HFF-Myc (cell line): ENCODE results near the gene LILRB3.
"Not testable (repeated sequence)": the region's sequence is repeated elsewhere in the genome, so short reads cannot be mapped to it uniquely, and the experiment has no call there.

Experiments
- DNase-seq: peaks from one replicate; pipeline ENCODE4 v3.0.0-alpha.2; 2011; ENCODE audit warnings: low read depth; ENCODE audit errors: extremely low read depth
- H3K4me3 ChIP-seq: replicated peaks from 2 replicates; pipeline ENCODE4 v1.5.1; 2011; ENCODE audit warnings: low read depth, mild to moderate bottlenecking, control low read depth, low read length
- CTCF ChIP-seq: IDR thresholded peaks from 2 replicates; pipeline ENCODE4 v1.5.1; 2012; ENCODE audit warnings: mild to moderate bottlenecking, low read depth, low read length, control low read depth; ENCODE audit errors: missing control alignments

Gene LILRB3

GRCh38 chr19:54222474-54223276 is at the start of gene LILRB3:
LILRB3 (minus strand) TSS chr19:54223007; CDS start chr19:54222976, 31 bp downstream.
- not testable (repeated sequence) for DNase-seq, H3K4me3 ChIP-seq

- DNase-seq, H3K4me3 ChIP-seq: not testable (repeated sequence)
Measured at GRCh38 chr19:54272181-54272580, 49.4 kb upstream of the LILRB3 start.

GRCh38 chr19:54271587-54271986 is 48.8 kb upstream of the LILRB3 start:
- DNase-seq, H3K4me3 ChIP-seq: not testable (repeated sequence)

- H3K4me3 ChIP-seq = no peak overlapping the region
- DNase-seq = no peak
- no peak for TF ChIP-seq CTCF
Measured at GRCh38 chr19:54271106-54271505, 48.3 kb upstream of the LILRB3 start.

- TF ChIP-seq CTCF = no peak
- no peak for DNase-seq
- H3K4me3 ChIP-seq = no peak overlapping the region
Measured at GRCh38 chr19:54268936-54269335, 46.1 kb upstream of the LILRB3 start.

GRCh38 chr19:54266133-54266532 is 43.3 kb upstream of the LILRB3 start:
- peak; percentile 75 for TF ChIP-seq CTCF
- DNase-seq = peak; percentile 27
- no peak overlapping the region for H3K4me3 ChIP-seq

GRCh38 chr19:54262470-54262869 is 39.7 kb upstream of the LILRB3 start:
- no peak overlapping the region for H3K4me3 ChIP-seq
- no peak for DNase-seq
- TF ChIP-seq CTCF = no peak

- H3K4me3 ChIP-seq = no peak overlapping the region
- no peak for DNase-seq
- TF ChIP-seq CTCF = no peak
Measured at GRCh38 chr19:54262066-54262465, 39.3 kb upstream of the LILRB3 start.
